BLaER1 (cell line): Measurements from ENCODE around the gene EHD4.

ENCODE experiments used
- H3K27ac ChIP-seq: shearing (Covaris generic); formaldehyde crosslinking; 2 replicates; pipeline ENCODE4 v1.8.1; 2022
- H3K27me3 ChIP-seq: shearing (Covaris generic); formaldehyde crosslinking; 2 replicates; pipeline ENCODE4 v1.8.1; 2022
- H3K36me3 ChIP-seq: shearing (Covaris generic); formaldehyde crosslinking; 2 replicates; pipeline ENCODE4 v1.8.1; 2022
- H3K4me1 ChIP-seq: shearing (Covaris generic); formaldehyde crosslinking; 2 replicates; pipeline ENCODE4 v1.8.1; 2022
- H3K4me2 ChIP-seq: shearing (Covaris generic); formaldehyde crosslinking; 2 replicates; pipeline ENCODE4 v1.8.1; 2022
- H3K4me3 ChIP-seq: shearing (Covaris generic); formaldehyde crosslinking; 2 replicates; pipeline ENCODE4 v1.8.1; 2022
- H3K9ac ChIP-seq: shearing (Covaris generic); formaldehyde crosslinking; 2 replicates; pipeline ENCODE4 v1.8.1; 2022
- H3K9me3 ChIP-seq: shearing (Covaris generic); formaldehyde crosslinking; 2 replicates; pipeline ENCODE4 v1.8.1; 2022
- H4K20me1 ChIP-seq: shearing (Covaris generic); formaldehyde crosslinking; 2 replicates; pipeline ENCODE4 v1.8.1; 2022
- Cebpa-rat ChIP-seq: shearing (Covaris generic); IDR thresholded peaks from 2 replicates; pipeline ENCODE4 v1.8.1; 2022

The EHD4 gene

GRCh38 chr15:41981371-41982132 lies 9.2 kb upstream of the EHD4 start:
- Histone ChIP-seq H3K4me2 (no peak overlapping the region), H3K4me3 (no peak overlapping the region), H3K9me3 (no peaks in the 10 kb centered on the region), H4K20me1 (no peaks in the 10 kb centered on the region), H3K9ac (no peak overlapping the region), H3K36me3 (no peaks in the 10 kb centered on the region), H3K27ac (no peak overlapping the region), H3K4me1 (0 out of 2 replicates have a peak, but pooled peaks cover 6% of the 10 kb centered on the region), H3K27me3 (no peaks in the 10 kb centered on the region)
- no peak for TF ChIP-seq Cebpa-rat

- TF ChIP-seq Cebpa-rat, result no peak
Measured at GRCh38 chr15:41980654-41981323, 8.4 kb upstream of the EHD4 start.

GRCh38 chr15:41979493-41980266 lies 7.3 kb upstream of the EHD4 start:
- no peak overlapping the region for H3K4me2 ChIP-seq
- H4K20me1 ChIP-seq, result no peaks in the 10 kb centered on the region
- H3K27ac ChIP-seq, result no peak overlapping the region
- no peak overlapping the region for H3K9ac ChIP-seq
- no peaks in the 10 kb centered on the region for H3K36me3 ChIP-seq
- no peaks in the 10 kb centered on the region for H3K9me3 ChIP-seq
- H3K27me3 ChIP-seq, result no peaks in the 10 kb centered on the region
- no peak for TF ChIP-seq Cebpa-rat
- H3K4me3 ChIP-seq, result no peak overlapping the region
- H3K4me1 ChIP-seq, result no peaks in the 10 kb centered on the region

More at GRCh38 chr15:41980654-41981323, 8.4 kb upstream of the EHD4 start:
- no peak overlapping the region for H3K4me3 ChIP-seq
- H3K27me3 ChIP-seq, result no peaks in the 10 kb centered on the region
- H3K27ac ChIP-seq, result no peak overlapping the region
- H3K4me1 ChIP-seq, result 0 out of 2 replicates have a peak, but pooled peaks cover 5% of the 10 kb centered on the region
- H3K9me3 ChIP-seq, result no peaks in the 10 kb centered on the region
- H3K36me3 ChIP-seq, result no peaks in the 10 kb centered on the region
- no peaks in the 10 kb centered on the region for H4K20me1 ChIP-seq
- H3K9ac ChIP-seq, result no peak overlapping the region
- H3K4me2 ChIP-seq, result no peak overlapping the region

DNA sequence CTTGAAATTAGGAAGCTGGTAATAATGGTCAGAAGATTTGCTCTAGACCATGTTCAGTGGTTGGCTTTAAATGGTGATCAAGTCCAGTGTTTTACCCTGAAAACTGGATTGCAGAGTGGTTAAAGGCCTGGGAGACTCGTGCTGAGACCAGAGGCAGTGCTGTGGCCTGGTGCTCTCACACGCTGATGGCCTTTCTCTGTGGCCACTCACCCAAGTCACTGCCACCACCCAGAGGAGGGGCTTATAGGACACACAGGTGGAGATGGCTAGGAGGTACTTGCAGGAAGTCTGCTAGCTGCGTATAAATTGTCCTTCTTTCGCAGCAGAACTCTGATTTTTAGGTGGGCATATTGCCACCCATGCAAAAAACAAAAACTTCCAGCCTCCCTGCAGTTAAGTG lies 6.2 kb upstream of the EHD4 start:
- no peaks in the 10 kb centered on the region for H3K27me3 ChIP-seq
- H3K4me3 ChIP-seq, result no peak overlapping the region

GRCh38 chr15:41977757-41978383 lies 5.5 kb upstream of the EHD4 start:
- Histone ChIP-seq H3K9me3 (no peaks in the 10 kb centered on the region), H3K9ac (no peak overlapping the region), H3K4me3 (no peak overlapping the region), H3K4me1 (peaks cover 5% of the 10 kb centered on the region), H3K36me3 (no peaks in the 10 kb centered on the region), H3K27ac (no peak overlapping the region), H4K20me1 (no peaks in the 10 kb centered on the region), H3K27me3 (no peaks in the 10 kb centered on the region), H3K4me2 (no peak overlapping the region)
- no peak for TF ChIP-seq Cebpa-rat

More for the DNA sequence above, 6.2 kb upstream of the EHD4 start:
- Histone ChIP-seq H3K36me3 (no peaks in the 10 kb centered on the region), H3K4me1 (no peaks in the 10 kb centered on the region), H3K9ac (no peak overlapping the region), H3K9me3 (no peaks in the 10 kb centered on the region), H3K27ac (no peak overlapping the region), H3K4me2 (no peak overlapping the region), H4K20me1 (no peaks in the 10 kb centered on the region)
- TF ChIP-seq Cebpa-rat, result no peak

DNA sequence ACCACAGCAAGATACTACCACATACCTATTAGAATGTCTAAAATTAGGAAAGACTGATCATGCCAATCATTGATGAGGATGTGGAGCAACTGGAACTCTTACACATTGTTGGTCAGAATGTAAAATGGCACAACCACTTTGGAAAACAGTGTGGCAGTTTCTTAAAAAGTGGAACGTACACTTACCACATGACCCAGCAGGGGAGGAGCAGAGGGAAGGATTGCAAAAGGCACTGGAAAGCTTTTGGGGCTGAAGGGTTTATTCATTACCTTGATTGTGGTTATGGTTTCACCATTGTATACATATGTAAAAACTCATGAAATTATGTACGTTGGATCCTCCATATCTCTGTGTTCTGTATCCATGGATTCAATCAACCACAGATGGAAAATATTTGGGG lies 3.3 kb upstream of the EHD4 start:
- Histone ChIP-seq H3K9ac (no peak overlapping the region), H3K4me3 (no peak overlapping the region), H3K36me3 (no peaks in the 10 kb centered on the region), H3K27ac (no peak overlapping the region), H3K9me3 (no peaks in the 10 kb centered on the region), H3K4me2 (no peak overlapping the region), H3K4me1 (peaks cover 19% of the 10 kb centered on the region), H4K20me1 (peaks cover 11% of the 10 kb centered on the region), H3K27me3 (no peaks in the 10 kb centered on the region)
- TF ChIP-seq Cebpa-rat, result no peak

DNA sequence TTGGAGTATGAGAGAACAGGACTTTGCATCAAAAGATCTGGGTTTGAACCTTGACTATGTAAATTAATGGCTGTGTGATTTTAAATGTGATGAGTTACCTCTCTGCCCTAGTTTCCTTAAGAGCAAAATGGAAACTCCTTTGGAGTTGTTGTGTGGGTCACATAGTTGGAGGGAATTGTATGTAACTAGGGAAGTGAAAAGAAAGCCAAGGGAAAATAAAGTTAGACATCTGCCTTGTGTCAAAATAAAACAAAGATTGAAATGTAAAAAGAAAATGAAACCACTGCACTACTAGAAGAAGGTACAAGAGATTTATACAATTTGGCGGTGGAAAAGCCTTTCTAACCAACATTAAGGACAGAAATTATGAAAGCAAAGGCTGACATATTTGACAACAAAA lies 1.7 kb upstream of the EHD4 start:
- H3K4me2 ChIP-seq, result no peak overlapping the region
- H3K36me3 ChIP-seq, result no peaks in the 10 kb centered on the region

DNA sequence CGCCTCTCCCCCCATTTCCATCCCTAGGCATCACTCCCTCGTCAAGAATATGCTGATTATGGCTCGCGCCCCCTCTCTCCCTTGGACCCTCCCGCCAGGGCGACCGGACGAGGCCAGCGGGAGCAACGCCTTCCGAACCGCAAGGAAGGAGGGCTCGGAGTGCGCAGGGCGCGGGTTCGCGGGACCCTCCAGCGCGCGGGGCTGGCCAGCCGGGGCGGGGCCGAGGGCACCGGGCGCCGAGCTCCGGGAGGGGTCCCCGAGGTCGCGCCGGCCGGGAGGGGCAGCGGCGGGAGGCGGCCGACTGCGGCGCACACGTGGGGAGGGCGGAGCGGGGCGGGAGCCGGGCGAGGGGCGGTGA lies 483 bp downstream of the EHD4 start:
- Histone ChIP-seq H3K9ac (peak overlapping the region; percentile 75), H3K27me3 (no peaks in the 10 kb centered on the region), H3K4me2 (peak overlapping the region; percentile 97), H3K27ac (peak overlapping the region; percentile 8; the same call in 1 of the 2 replicates), H3K9me3 (no peaks in the 10 kb centered on the region), H3K36me3 (no peaks in the 10 kb centered on the region), H4K20me1 (peaks cover 28% of the 10 kb centered on the region), H3K4me3 (peak overlapping the region; percentile 89), H3K4me1 (peaks cover 56% of the 10 kb centered on the region)
- TF ChIP-seq Cebpa-rat, result no peak

More for the DNA sequence above, 1.7 kb upstream of the EHD4 start:
- Histone ChIP-seq H3K9ac (no peak overlapping the region), H4K20me1 (peaks cover 28% of the 10 kb centered on the region), H3K27ac (no peak overlapping the region), H3K4me3 (no peak overlapping the region), H3K27me3 (no peaks in the 10 kb centered on the region), H3K4me1 (peaks cover 35% of the 10 kb centered on the region), H3K9me3 (no peaks in the 10 kb centered on the region)
- no peak for TF ChIP-seq Cebpa-rat

DNA sequence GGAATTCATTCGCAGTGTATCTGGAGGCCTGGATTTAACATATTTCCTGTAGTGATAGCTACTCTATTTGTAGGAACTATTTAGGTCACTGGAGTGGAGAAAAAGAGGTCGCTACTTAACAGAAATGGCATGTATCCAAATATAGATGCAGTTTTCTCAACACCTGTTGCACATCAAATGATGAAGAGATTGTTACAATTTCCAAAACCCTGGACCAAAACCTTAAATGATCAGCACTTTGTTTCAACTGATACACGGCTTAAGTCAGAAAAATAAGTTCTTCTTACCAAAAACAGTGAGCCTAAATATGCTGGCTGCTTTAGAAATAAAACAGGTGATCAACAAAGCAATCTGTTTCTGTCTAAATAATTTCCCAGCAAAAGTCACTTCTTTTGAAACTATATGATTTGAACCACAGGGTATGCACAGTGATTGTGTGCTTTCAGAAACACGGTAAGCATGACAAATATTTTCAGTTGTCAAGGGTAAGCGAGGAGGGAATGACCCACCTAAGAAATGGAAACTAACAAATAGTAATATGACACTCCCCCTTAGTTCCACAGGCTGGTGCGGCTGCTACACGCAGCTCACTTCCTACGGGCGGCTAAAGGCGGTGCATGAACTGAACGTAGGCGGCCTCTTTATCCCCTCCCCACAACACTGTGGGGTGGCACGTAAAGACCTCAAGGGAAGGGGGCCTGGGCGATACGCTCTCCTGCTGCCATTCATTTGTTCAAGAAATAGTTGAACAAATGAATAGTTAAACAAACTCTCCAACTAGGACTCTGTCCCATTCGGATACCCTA lies 1.1 kb downstream of the EHD4 start:
- peak overlapping the region; percentile 89 for H3K4me3 ChIP-seq
- no peak for TF ChIP-seq Cebpa-rat
- H3K9me3 ChIP-seq, result no peaks in the 10 kb centered on the region
- H3K4me1 ChIP-seq, result peaks cover 62% of the 10 kb centered on the region
- peak overlapping the region; percentile 75 for H3K9ac ChIP-seq
- H3K27ac ChIP-seq, result peak overlapping the region; percentile 8; the same call in 1 of the 2 replicates
- H3K4me2 ChIP-seq, result peak overlapping the region; percentile 97
- H4K20me1 ChIP-seq, result peaks cover 28% of the 10 kb centered on the region
- no peaks in the 10 kb centered on the region for H3K27me3 ChIP-seq
- H3K36me3 ChIP-seq, result no peaks in the 10 kb centered on the region
